ENCODE results near the gene JAG2. TPM values are rescaled to one million over a fixed set of nuclear protein-coding genes. Genes with fewer than 3 reads are reported as not detected.

The JAG2 gene
- total RNA-seq, 4 donors from 2014 or later, result 5.0 to 19.0 (median 13.9) TPM

DNA sequence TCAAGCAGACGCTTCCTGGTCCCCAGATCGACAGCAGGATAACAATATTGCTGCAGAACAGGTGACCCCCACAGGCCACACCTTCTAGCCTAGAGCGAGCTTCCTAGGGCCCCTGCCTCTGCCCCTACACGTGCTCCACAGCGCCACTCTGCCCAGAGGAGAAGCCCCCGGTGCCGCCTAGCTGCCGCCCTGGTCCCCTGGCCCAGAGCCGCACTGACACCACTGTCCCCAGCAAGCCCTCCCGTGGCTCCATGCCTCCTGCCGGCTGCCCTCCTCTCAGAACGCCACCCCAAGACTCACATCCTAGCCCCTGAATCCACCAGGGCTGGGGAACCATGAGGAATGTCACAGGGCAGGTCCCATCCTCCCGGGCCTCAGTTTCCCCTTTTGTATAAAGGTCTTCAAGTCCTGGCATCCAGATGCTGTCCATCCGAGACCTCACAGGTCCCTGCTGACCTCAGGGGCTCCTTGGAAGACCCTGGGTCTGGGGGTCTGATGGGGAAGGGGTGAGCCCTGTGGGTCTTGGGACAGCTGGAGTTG is 31.0 kb downstream of the JAG2 start:
- Histone ChIP-seq H3K9me3 (peaks cover 0 to 23% (median 19%) of the 10 kb centered on the region in 4 donors), H3K4me1 (no peaks in the 10 kb centered on the region), H3K27me3 (peaks cover 0 to 5% (median 0%) of the 10 kb centered on the region in 4 donors), H3K27ac (replicated peaks in 1 of 4) (no peak overlapping the region), H3K4me3 (no peak overlapping the region), H3K36me3 (peaks cover 0 to 27% (median 3%) of the 10 kb centered on the region in 4 donors)
- DNase-seq (ENCODE audit: extremely low spot score), result no peak
- intact Hi-C loops (cut with DNase I), result no loop called here
- TF ChIP-seq POLR2AphosphoS5 (IDR thresholded peaks at IDR 0.05) (no peak), POLR2A (IDR thresholded peaks at IDR 0.05; ENCODE audit: low read depth) (no peak), EP300 (IDR thresholded peaks at IDR 0.05) (no peak)
- TF ChIP-seq, protein P1, sequence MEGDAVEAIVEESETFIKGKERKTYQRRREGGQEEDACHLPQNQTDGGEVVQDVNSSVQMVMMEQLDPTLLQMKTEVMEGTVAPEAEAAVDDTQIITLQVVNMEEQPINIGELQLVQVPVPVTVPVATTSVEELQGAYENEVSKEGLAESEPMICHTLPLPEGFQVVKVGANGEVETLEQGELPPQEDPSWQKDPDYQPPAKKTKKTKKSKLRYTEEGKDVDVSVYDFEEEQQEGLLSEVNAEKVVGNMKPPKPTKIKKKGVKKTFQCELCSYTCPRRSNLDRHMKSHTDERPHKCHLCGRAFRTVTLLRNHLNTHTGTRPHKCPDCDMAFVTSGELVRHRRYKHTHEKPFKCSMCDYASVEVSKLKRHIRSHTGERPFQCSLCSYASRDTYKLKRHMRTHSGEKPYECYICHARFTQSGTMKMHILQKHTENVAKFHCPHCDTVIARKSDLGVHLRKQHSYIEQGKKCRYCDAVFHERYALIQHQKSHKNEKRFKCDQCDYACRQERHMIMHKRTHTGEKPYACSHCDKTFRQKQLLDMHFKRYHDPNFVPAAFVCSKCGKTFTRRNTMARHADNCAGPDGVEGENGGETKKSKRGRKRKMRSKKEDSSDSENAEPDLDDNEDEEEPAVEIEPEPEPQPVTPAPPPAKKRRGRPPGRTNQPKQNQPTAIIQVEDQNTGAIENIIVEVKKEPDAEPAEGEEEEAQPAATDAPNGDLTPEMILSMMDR (IDR thresholded peaks at IDR 0.05), result no peak
- WGBS, result 83% methylated on average over 7 of the region's 14 CpGs

GRCh38 chr14:105136401-105137322 is 31.9 kb downstream of the JAG2 start:
- peaks cover 0 to 23% (median 23%) of the 10 kb centered on the region in 4 donors for H3K9me3 ChIP-seq
- H3K27ac ChIP-seq (replicated peaks in 1 of 4), result no peak overlapping the region
- H3K36me3 ChIP-seq, result peaks cover 0 to 18% (median 2%) of the 10 kb centered on the region in 4 donors
- no peak for DNase-seq (ENCODE audit: extremely low spot score)
- H3K27me3 ChIP-seq, result peaks cover 0 to 9% (median 0%) of the 10 kb centered on the region in 4 donors
- WGBS, result 82% methylated on average over 50 of the region's 50 CpGs
- H3K4me3 ChIP-seq, result no peak overlapping the region
- intact Hi-C loops (cut with DNase I), result no loop called here
- TF ChIP-seq EP300 (IDR thresholded peaks at IDR 0.05) (no peak), POLR2AphosphoS5 (IDR thresholded peaks at IDR 0.05) (no peak), POLR2A (IDR thresholded peaks at IDR 0.05; ENCODE audit: low read depth) (no peak)
- TF ChIP-seq, protein P1 (IDR thresholded peaks at IDR 0.05), result no peak
- no peaks in the 10 kb centered on the region for H3K4me1 ChIP-seq

DNA sequence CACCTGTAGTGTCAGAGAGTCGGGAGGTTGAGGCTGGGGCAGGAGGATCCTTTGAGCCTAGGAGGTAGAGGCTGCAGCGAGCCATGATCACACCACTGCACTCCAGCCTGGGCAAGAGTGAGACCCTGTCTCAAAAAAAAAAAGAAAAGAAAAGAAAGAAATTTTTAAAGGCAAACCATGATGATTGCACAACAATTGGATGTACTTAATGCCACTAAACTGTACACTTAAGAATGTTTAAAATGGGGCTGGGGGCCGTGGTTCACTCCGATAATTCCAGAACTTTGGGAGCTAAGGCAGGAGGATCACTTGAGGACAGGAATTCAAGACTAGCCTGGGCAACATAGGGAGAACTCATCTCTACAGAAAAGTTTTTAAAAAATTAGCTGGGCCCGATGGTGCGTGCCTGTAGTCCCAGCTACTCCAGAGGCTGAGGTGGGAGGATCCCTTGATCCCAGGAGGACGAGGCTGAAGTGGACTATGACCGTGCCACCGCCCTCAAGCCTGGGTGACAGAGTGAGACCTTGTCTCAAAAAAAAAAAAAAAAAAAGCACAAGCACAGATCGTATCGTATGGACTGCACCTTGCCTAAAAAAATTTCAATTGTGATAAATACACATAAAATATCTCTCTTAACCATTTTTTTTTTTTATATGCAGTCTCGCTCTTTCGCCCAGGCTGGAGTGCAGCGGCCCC is 32.7 kb downstream of the JAG2 start:
- H3K27ac ChIP-seq (replicated peaks in 1 of 4), result no peak overlapping the region
- WGBS, result 92% methylated on average over 14 of the region's 14 CpGs
- H3K9me3 ChIP-seq, result peaks cover 0 to 30% (median 26%) of the 10 kb centered on the region in 4 donors
- H3K36me3 ChIP-seq, result peaks cover 0 to 10% (median 2%) of the 10 kb centered on the region in 4 donors
- no peak overlapping the region for H3K4me3 ChIP-seq
- peaks cover 0 to 9% (median 0%) of the 10 kb centered on the region in 4 donors for H3K27me3 ChIP-seq
- no peaks in the 10 kb centered on the region for H3K4me1 ChIP-seq
- DNase-seq (ENCODE audit: extremely low spot score), result no peak
- intact Hi-C loops (cut with DNase I), result no loop called here
- TF ChIP-seq, protein P1 (IDR thresholded peaks at IDR 0.05), result no peak
- no peak for TF ChIP-seq POLR2A (IDR thresholded peaks at IDR 0.05; ENCODE audit: low read depth)
- TF ChIP-seq EP300 (IDR thresholded peaks at IDR 0.05), result no peak
- TF ChIP-seq POLR2AphosphoS5 (IDR thresholded peaks at IDR 0.05), result no peak

GRCh38 chr14:105132921-105133654 is 35.5 kb downstream of the JAG2 start:
- no peak for TF ChIP-seq POLR2AphosphoS5 (IDR thresholded peaks at IDR 0.05)
- TF ChIP-seq, protein P1 (IDR thresholded peaks at IDR 0.05), result no peak
- TF ChIP-seq EP300 (IDR thresholded peaks at IDR 0.05), result no peak
- no peak for TF ChIP-seq POLR2A (IDR thresholded peaks at IDR 0.05; ENCODE audit: low read depth)
- 67% methylated on average over 4 of the region's 4 CpGs for WGBS
- intact Hi-C loops (cut with DNase I), result no loop called here

More at GRCh38 chr14:105132921-105133654, 35.5 kb downstream of the JAG2 start:
- Histone ChIP-seq H3K36me3 (no peaks in the 10 kb centered on the region), H3K27me3 (peaks cover 0 to 9% (median 2%) of the 10 kb centered on the region in 4 donors), H3K27ac (replicated peaks in 1 of 4) (no peak overlapping the region), H3K9me3 (peaks cover 0 to 18% (median 8%) of the 10 kb centered on the region in 4 donors), H3K4me3 (no peak overlapping the region), H3K4me1 (no peaks in the 10 kb centered on the region)
- no peak for DNase-seq (ENCODE audit: extremely low spot score)
